Epithelial cell of proximal tubule (primary cell): ENCODE measurements around the gene CNNM2. TPM values are rescaled to one million over a fixed set of nuclear protein-coding genes. Genes with fewer than 3 reads are reported as not detected.
"Not testable (repeated sequence)": the region's sequence is repeated elsewhere in the genome, so short reads cannot be mapped to it uniquely, and the experiment has no call there.

Source experiments
- DNase-seq: peaks from one replicate; pipeline ENCODE4 v3.0.0-alpha.2; 2011; ENCODE audit warnings: low read depth
- H3K4me3 ChIP-seq: 2 replicates; pipeline ENCODE4 v1.5.1; 2011; ENCODE audit warnings: low read depth, mild to moderate bottlenecking, low read length
- CTCF ChIP-seq: conservative IDR thresholded peaks from 2 replicates; pipeline ENCODE4 v1.5.1; 2012; ENCODE audit warnings: low read depth, mild to moderate bottlenecking, low read length
- total RNA-seq: library from RNA; depleted of rRNA; stranded (reverse); fragments of >200 nt; gene quantifications from 2 replicates; pipeline ENCODE4 v1.2.3, GENCODE V29; 2015

Gene CNNM2
- total RNA-seq, 1 donor from 2014 or later = 1.2 TPM

GRCh38 chr10:102998399-102998907, 80.4 kb downstream of the CNNM2 start:
- no peak for DNase-seq
- no peak overlapping the region for H3K4me3 ChIP-seq
- no peak for TF ChIP-seq CTCF

- not testable (repeated sequence) for H3K4me3 ChIP-seq, DNase-seq
Observed at GRCh38 chr10:103000050-103000449, 82.0 kb downstream of the CNNM2 start.

- TF ChIP-seq CTCF = no peak
- H3K4me3 ChIP-seq = no peak overlapping the region
- no peak for DNase-seq
Observed at GRCh38 chr10:103007017-103007416, 88.9 kb downstream of the CNNM2 start.

- no peak overlapping the region for H3K4me3 ChIP-seq
- no peak for DNase-seq
- no peak for TF ChIP-seq CTCF
Observed at GRCh38 chr10:103013416-103013815, 95.3 kb downstream of the CNNM2 start.

- DNase-seq = no peak
- no peak overlapping the region for H3K4me3 ChIP-seq
- TF ChIP-seq CTCF = no peak
Observed at GRCh38 chr10:103019425-103019824, 101.3 kb downstream of the CNNM2 start.

- no peak for TF ChIP-seq CTCF
- DNase-seq = no peak
- no peak overlapping the region for H3K4me3 ChIP-seq
Observed at GRCh38 chr10:103021150-103021899, 103.2 kb downstream of the CNNM2 start.

GRCh38 chr10:103021900-103022293, 103.8 kb downstream of the CNNM2 start:
- peak; percentile 44 for DNase-seq
- no peak for TF ChIP-seq CTCF
- H3K4me3 ChIP-seq = no peak overlapping the region
